ENCODE measurements around the gene CCNC.

Gene CCNC

GRCh38 chr6:99547526-99547925 lies 20.9 kb downstream of the CCNC start:
- no peak for DNase-seq (ENCODE audit: low spot score)

GRCh38 chr6:99545442-99545841 lies 23.0 kb downstream of the CCNC start:
- no peak for DNase-seq (ENCODE audit: low spot score)

- no peak for DNase-seq (ENCODE audit: low spot score)
Observed at GRCh38 chr6:99543968-99544367, 24.5 kb downstream of the CCNC start.

GRCh38 chr6:99530627-99531026 lies 37.8 kb downstream of the CCNC start:
- DNase-seq (ENCODE audit: low spot score), result no peak

- peak; percentile 3 for DNase-seq (ENCODE audit: low spot score)
Observed at GRCh38 chr6:99522531-99522930, 45.9 kb downstream of the CCNC start.

GRCh38 chr6:99521633-99522151 lies 46.8 kb downstream of the CCNC start:
- peak; percentile 17 for DNase-seq (ENCODE audit: low spot score)

- DNase-seq (ENCODE audit: low spot score), result peak; percentile 88
Observed at GRCh38 chr6:99520855-99521632, 47.4 kb downstream of the CCNC start.

- no peak for DNase-seq (ENCODE audit: low spot score)
Observed at GRCh38 chr6:99519446-99519845, 49.0 kb downstream of the CCNC start.

- no peak for DNase-seq (ENCODE audit: low spot score)
Observed at GRCh38 chr6:99514089-99514488, 54.4 kb downstream of the CCNC start.

GRCh38 chr6:99512033-99512432 lies 56.4 kb downstream of the CCNC start:
- DNase-seq (ENCODE audit: low spot score), result no peak

- DNase-seq (ENCODE audit: low spot score), result no peak
Observed at GRCh38 chr6:99507648-99508047, 60.8 kb downstream of the CCNC start.

- DNase-seq (ENCODE audit: low spot score), result no peak
Observed at GRCh38 chr6:99501762-99502161, 66.7 kb downstream of the CCNC start.

- no peak for DNase-seq (ENCODE audit: low spot score)
Observed at GRCh38 chr6:99498421-99498820, 70.0 kb downstream of the CCNC start.

- no peak for DNase-seq (ENCODE audit: low spot score)
Observed at GRCh38 chr6:99495466-99495865, 73.0 kb downstream of the CCNC start.

Data from AG08395 (cell line).